Measurements from ENCODE around the gene KCNQ1. TPM values are rescaled to one million over a fixed set of nuclear protein-coding genes. Genes with fewer than 3 reads are reported as not detected.

Gene KCNQ1
- total and polyA plus RNA-seq, 7 experiments from 2014 or later = 14.7 to 46.4 (median 36.9) TPM

DNA sequence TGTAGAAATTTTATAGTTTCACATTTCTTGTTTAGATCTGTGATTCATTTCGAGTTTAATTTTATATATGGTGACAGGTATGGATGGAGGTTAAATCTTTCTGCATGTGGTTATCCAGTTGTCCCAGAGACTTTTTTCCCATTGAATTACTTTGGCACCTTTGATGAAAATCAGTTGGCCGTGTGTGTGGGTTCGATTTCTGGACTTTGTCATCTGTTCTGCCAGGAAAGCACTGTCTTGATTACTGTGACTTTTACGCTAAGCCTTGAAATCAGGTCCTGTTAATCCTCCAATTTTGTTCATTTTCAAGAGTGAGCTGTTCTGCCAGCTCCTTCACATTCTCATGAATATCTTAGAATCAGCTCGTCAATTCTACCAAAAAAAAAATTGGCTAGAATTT is 107.4 kb downstream of the KCNQ1 start:
- Mint-ChIP-seq H3K4me1 (peaks cover 0 to 44% (median 28%) of the 10 kb centered on the region in 7 donors), H3K9me3 (peaks cover 0 to 2% (median 0%) of the 10 kb centered on the region in 11 donors), H3K4me3 (no peak overlapping the region), H3K27ac (no peak overlapping the region), H3K27me3 (no peaks in the 10 kb centered on the region), H3K36me3 (peaks cover 0 to 16% (median 14%) of the 10 kb centered on the region in 5 donors)
- no peaks in the 10 kb centered on the region for H3K36me3 ChIP-seq (ENCODE audit: control insufficient read depth in 2 of 3, insufficient read depth in 3 of 3, low read length in 3 of 3)
- H3K9me3 ChIP-seq (ENCODE audit: control insufficient read depth in 2 of 3, low read length in 3 of 3) = no peaks in the 10 kb centered on the region
- no peaks in the 10 kb centered on the region for H3K27me3 ChIP-seq (ENCODE audit: control insufficient read depth in 2 of 2, insufficient read depth in 2 of 2, low read length in 2 of 2)
- ChIA-PET CTCF (no interaction called here), POLR2A (no interaction called here)
- ATAC-seq (no peak), DNase-seq (no peak)
- intact Hi-C loops (cut with micrococcal nuclease) = no loop called here
- H3K4me1 ChIP-seq (ENCODE audit: control insufficient read depth in 2 of 2, insufficient read depth in 2 of 2, low read length in 2 of 2) = no peaks in the 10 kb centered on the region
- H3K27ac ChIP-seq (ENCODE audit: low read depth, low read length) = no peak overlapping the region
- no peak overlapping the region for H3K4me3 ChIP-seq (ENCODE audit: low read length)

DNA sequence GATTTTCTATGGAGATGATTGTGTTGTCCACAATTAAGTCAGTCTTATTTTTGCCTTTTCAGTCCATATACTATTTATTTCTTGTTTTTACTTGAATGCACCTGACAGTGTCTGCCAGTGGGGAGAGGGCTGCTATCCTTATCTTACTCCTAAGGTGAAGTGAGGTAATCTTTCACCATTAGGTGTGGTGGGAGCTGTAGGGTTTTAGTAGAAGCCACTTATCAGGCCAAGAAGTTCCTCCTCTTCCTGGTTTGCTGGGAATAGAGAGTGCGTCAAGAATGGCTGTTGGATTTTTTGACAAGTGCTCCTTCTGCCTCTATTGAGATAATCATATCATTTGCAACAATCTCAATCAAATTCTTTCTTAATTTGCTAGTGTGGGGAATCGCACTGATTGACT is 108.4 kb downstream of the KCNQ1 start:
- Histone ChIP-seq H3K27ac (ENCODE audit: low read depth, low read length) (no peak overlapping the region), H3K36me3 (ENCODE audit: control insufficient read depth in 2 of 3, insufficient read depth in 3 of 3, low read length in 3 of 3) (no peaks in the 10 kb centered on the region), H3K4me1 (ENCODE audit: control insufficient read depth in 2 of 2, insufficient read depth in 2 of 2, low read length in 2 of 2) (no peaks in the 10 kb centered on the region), H3K9me3 (ENCODE audit: control insufficient read depth in 2 of 3, low read length in 3 of 3) (no peaks in the 10 kb centered on the region), H3K27me3 (ENCODE audit: control insufficient read depth in 2 of 2, insufficient read depth in 2 of 2, low read length in 2 of 2) (no peaks in the 10 kb centered on the region), H3K4me3 (ENCODE audit: low read length) (no peak overlapping the region)
- no peak for ATAC-seq
- ChIA-PET POLR2A (no interaction called here), CTCF (interaction anchor here (0.9 kb wide), 1 partner anchor 403 kb away, joined by 4 read pairs; no protein-coding TSS in a partner anchor)
- no peak overlapping the region for H3K4me3 Mint-ChIP-seq
- intact Hi-C loops (cut with micrococcal nuclease) = no loop called here
- peaks cover 0 to 16% (median 12%) of the 10 kb centered on the region in 5 donors for H3K36me3 Mint-ChIP-seq
- peaks cover 0 to 2% (median 0%) of the 10 kb centered on the region in 11 donors for H3K9me3 Mint-ChIP-seq
- H3K4me1 Mint-ChIP-seq = peaks cover 0 to 42% (median 29%) of the 10 kb centered on the region in 7 donors
- DNase-seq = no peak
- no peak overlapping the region for H3K27ac Mint-ChIP-seq
- H3K27me3 Mint-ChIP-seq = no peaks in the 10 kb centered on the region

DNA sequence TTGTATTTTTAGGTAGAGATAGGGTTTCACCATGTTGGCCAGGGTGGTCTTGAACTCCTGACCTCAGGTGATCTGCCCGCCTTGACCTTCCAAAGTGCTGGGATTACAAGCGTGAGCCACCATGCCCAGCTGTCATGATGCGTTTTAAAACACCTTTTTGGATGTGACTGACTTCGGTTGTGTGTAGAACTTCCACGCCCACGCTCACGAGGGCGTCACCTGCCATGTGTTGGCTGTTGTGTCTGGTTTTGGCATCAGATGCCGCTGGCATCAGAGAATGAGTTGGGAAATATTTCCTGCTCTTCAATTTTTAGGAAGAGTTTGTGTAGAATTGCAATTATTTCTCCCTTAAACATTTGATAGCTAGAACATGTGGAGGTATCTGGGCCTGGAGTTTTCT is 109.1 kb downstream of the KCNQ1 start:
- Mint-ChIP-seq H3K4me1 (peaks cover 0 to 43% (median 33%) of the 10 kb centered on the region in 7 donors), H3K27me3 (no peaks in the 10 kb centered on the region), H3K27ac (no peak overlapping the region), H3K36me3 (peaks cover 0 to 16% (median 12%) of the 10 kb centered on the region in 5 donors), H3K9me3 (peaks cover 0 to 2% (median 0%) of the 10 kb centered on the region in 11 donors), H3K4me3 (no peak overlapping the region)
- Histone ChIP-seq H3K36me3 (ENCODE audit: control insufficient read depth in 2 of 3, insufficient read depth in 3 of 3, low read length in 3 of 3) (no peaks in the 10 kb centered on the region), H3K4me3 (ENCODE audit: low read length) (no peak overlapping the region), H3K27me3 (ENCODE audit: control insufficient read depth in 2 of 2, insufficient read depth in 2 of 2, low read length in 2 of 2) (no peaks in the 10 kb centered on the region), H3K4me1 (ENCODE audit: control insufficient read depth in 2 of 2, insufficient read depth in 2 of 2, low read length in 2 of 2) (no peaks in the 10 kb centered on the region), H3K9me3 (ENCODE audit: control insufficient read depth in 2 of 3, low read length in 3 of 3) (no peaks in the 10 kb centered on the region), H3K27ac (ENCODE audit: low read depth, low read length) (no peak overlapping the region)
- ATAC-seq = no peak
- POLR2A ChIA-PET = no interaction called here
- CTCF ChIA-PET = interaction anchor here (0.9 kb wide), 1 partner anchor 403 kb away, joined by 4 read pairs; no protein-coding TSS in a partner anchor
- DNase-seq = no peak
- intact Hi-C loops (cut with micrococcal nuclease) = no loop called here

DNA sequence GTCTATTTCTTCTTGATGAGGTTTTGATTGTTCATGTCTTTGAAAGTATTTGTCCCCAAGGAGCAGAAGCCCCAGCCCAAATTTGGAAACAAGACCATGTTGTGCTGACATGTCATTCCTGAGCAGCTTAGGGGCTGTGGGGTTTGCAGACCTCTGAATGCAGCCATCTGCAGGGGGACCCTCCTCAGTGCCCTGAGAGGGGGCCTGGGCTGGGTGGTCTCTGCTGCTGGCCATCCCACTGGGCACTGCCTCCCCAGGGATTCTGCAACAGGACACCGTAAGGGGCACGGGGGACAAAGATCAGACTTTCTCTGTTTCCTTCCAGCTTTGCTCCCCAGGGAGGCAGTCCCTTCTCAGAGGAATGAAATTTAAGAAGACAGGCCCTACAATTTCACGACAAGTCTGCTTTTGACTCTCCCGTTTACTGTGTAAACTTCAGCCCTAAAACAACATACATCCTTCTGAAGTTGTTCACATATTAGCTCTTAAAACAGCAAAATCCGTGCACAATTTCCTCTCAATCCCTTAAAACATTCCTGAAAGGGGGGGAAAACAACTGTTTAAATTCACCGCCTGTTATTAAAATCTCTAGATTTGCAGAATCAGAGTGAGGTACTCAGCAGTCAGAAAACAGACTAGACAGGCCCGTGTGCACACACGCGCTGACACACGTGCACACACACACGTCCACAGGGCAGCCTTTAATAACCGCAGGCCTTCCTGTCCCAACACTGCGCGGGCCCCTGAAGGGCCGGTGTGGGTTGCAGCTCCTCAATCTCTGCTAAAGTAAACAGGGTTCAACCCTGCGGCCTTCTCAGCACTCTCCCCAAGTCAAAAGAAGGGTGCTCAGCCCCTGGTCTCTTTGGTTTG is 109.8 kb downstream of the KCNQ1 start:
- intact Hi-C loops (cut with micrococcal nuclease) = no loop called here
- Mint-ChIP-seq H3K4me1 (peaks cover 0 to 43% (median 35%) of the 10 kb centered on the region in 7 donors), H3K27ac (no peak overlapping the region), H3K27me3 (no peaks in the 10 kb centered on the region), H3K36me3 (peaks cover 0 to 16% (median 12%) of the 10 kb centered on the region in 5 donors), H3K9me3 (peaks cover 0 to 2% (median 0%) of the 10 kb centered on the region in 11 donors), H3K4me3 (no peak overlapping the region)
- H3K27ac ChIP-seq (ENCODE audit: low read depth, low read length) = no peak overlapping the region
- no peaks in the 10 kb centered on the region for H3K27me3 ChIP-seq (ENCODE audit: control insufficient read depth in 2 of 2, insufficient read depth in 2 of 2, low read length in 2 of 2)
- ChIA-PET POLR2A (interaction anchor here (0.8 kb wide), 1 partner anchor 276 kb away, joined by 3 read pairs; no protein-coding TSS in a partner anchor), CTCF (no interaction called here)
- no peaks in the 10 kb centered on the region for H3K36me3 ChIP-seq (ENCODE audit: control insufficient read depth in 2 of 3, insufficient read depth in 3 of 3, low read length in 3 of 3)
- no peaks in the 10 kb centered on the region for H3K9me3 ChIP-seq (ENCODE audit: control insufficient read depth in 2 of 3, low read length in 3 of 3)
- no peak overlapping the region for H3K4me3 ChIP-seq (ENCODE audit: low read length)
- ATAC-seq (no peak), DNase-seq (no peak)
- no peaks in the 10 kb centered on the region for H3K4me1 ChIP-seq (ENCODE audit: control insufficient read depth in 2 of 2, insufficient read depth in 2 of 2, low read length in 2 of 2)

DNA sequence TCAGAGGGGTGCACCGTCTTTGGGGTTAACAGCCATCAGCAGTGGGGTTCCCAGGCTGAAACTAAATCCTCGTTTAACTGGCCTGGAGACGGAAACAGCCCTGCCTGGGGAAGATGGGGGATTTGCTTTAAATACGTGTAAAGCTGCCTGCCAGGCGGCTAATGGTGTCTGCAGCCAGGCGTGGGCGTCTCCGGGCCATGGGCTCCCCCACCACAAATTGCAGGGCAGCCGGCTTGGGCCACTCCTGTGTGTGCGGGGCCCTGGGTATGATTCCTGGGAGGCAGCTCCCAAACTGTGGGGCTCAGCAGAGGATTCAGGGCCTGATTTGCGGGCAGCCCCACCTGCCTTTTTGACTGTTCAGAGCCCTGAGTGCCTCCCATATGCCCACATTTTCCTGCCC is 110.5 kb downstream of the KCNQ1 start:
- intact Hi-C loops (cut with micrococcal nuclease) = no loop called here
- Histone ChIP-seq H3K4me1 (ENCODE audit: control insufficient read depth in 2 of 2, insufficient read depth in 2 of 2, low read length in 2 of 2) (no peaks in the 10 kb centered on the region), H3K27me3 (ENCODE audit: control insufficient read depth in 2 of 2, insufficient read depth in 2 of 2, low read length in 2 of 2) (no peaks in the 10 kb centered on the region), H3K27ac (ENCODE audit: low read depth, low read length) (no peak overlapping the region), H3K36me3 (ENCODE audit: control insufficient read depth in 2 of 3, insufficient read depth in 3 of 3, low read length in 3 of 3) (no peaks in the 10 kb centered on the region), H3K9me3 (ENCODE audit: control insufficient read depth in 2 of 3, low read length in 3 of 3) (no peaks in the 10 kb centered on the region), H3K4me3 (ENCODE audit: low read length) (no peak overlapping the region)
- Mint-ChIP-seq H3K36me3 (peaks cover 0 to 14% (median 12%) of the 10 kb centered on the region in 5 donors), H3K9me3 (peaks cover 0 to 2% (median 0%) of the 10 kb centered on the region in 11 donors), H3K4me3 (no peak overlapping the region), H3K27ac (no peak overlapping the region), H3K27me3 (no peaks in the 10 kb centered on the region), H3K4me1 (peaks cover 0 to 41% (median 35%) of the 10 kb centered on the region in 7 donors)
- ChIA-PET CTCF (no interaction called here), POLR2A (no interaction called here)
- DNase-seq (no peak), ATAC-seq (no peak)

DNA sequence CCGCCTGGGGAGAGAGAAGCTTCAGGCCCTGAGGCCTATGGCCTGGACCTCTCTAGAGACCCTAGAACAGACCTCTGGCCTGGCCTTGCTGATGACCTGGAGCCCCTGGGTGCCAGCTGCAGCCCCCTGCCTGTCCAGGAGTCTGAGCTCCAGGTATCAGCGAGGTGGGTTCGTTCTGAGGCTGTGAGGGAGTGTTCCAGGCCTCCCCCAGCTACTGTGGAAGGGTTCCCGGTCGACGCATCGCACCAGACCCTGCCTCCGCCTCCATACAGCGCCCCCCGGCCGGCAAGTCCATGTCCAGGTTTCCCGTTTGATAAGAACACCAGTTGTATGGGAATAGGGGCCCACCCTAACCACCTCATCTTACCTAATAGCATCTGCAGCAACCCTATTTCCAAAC is 111.1 kb downstream of the KCNQ1 start:
- no peak overlapping the region for H3K4me3 Mint-ChIP-seq
- no peak for DNase-seq
- H3K27me3 Mint-ChIP-seq = no peaks in the 10 kb centered on the region
- intact Hi-C loops (cut with micrococcal nuclease) = no loop called here
- peaks cover 0 to 2% (median 0%) of the 10 kb centered on the region in 11 donors for H3K9me3 Mint-ChIP-seq
- peaks cover 0 to 14% (median 12%) of the 10 kb centered on the region in 5 donors for H3K36me3 Mint-ChIP-seq
- Histone ChIP-seq H3K9me3 (ENCODE audit: control insufficient read depth in 2 of 3, low read length in 3 of 3) (no peaks in the 10 kb centered on the region), H3K4me1 (ENCODE audit: control insufficient read depth in 2 of 2, insufficient read depth in 2 of 2, low read length in 2 of 2) (no peaks in the 10 kb centered on the region), H3K27me3 (ENCODE audit: control insufficient read depth in 2 of 2, insufficient read depth in 2 of 2, low read length in 2 of 2) (no peaks in the 10 kb centered on the region), H3K36me3 (ENCODE audit: control insufficient read depth in 2 of 3, insufficient read depth in 3 of 3, low read length in 3 of 3) (no peaks in the 10 kb centered on the region), H3K4me3 (ENCODE audit: low read length) (no peak overlapping the region), H3K27ac (ENCODE audit: low read depth, low read length) (no peak overlapping the region)
- CTCF ChIA-PET = no interaction called here
- no peak overlapping the region for H3K27ac Mint-ChIP-seq
- POLR2A ChIA-PET = no interaction called here
- no peak for ATAC-seq
- H3K4me1 Mint-ChIP-seq = peaks cover 0 to 40% (median 35%) of the 10 kb centered on the region in 7 donors

Data from naive thymus-derived CD4-positive, alpha-beta T cell (primary cell).